Vagina (tissue), 2 donors: ENCODE results near the gene GALNT2.

ENCODE experiments used
- CTCF ChIP-seq, 3 experiments: fragments of 450-650 bp in 2 of 3; fragments of 200-600 bp in 1 of 3; sonication (generic) in 1 of 3; IDR thresholded peaks; one replicate each; pipeline ENCODE4 v1.5.1; 2017 to 2019; ENCODE audit warnings: antibody characterized with exemption in 3 of 3, mild to moderate bottlenecking in 2 of 3, moderate library complexity in 2 of 3
- POLR2A ChIP-seq, 2 donors: fragments of 450-650 bp; IDR thresholded peaks; one replicate each; pipeline ENCODE4 v1.6.1; 2017; ENCODE audit warnings: antibody characterized with exemption in 2 of 2, mild to moderate bottlenecking in 2 of 2, moderate library complexity in 2 of 2

DNA sequence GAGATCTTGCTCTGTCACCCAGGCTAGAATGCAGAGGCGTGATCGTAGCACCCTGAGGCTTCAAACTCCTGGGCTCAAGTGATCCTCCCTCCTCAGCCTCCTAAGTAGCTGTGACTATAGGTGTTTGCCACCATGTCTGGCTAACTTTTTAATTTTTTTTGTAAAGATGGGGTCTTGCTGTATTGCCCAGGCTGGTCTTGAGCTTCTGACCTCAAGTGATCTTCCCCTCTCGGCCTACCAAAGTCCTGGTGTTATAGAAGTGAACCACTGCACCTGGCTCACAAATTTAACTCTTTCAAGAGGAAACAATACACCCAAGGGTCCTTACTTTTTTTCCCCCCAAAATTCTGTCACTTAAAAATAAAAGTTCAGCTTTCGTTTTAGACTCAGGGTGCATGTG is 62.3 kb downstream of the GALNT2 start:
- TF ChIP-seq CTCF (IDR thresholded peaks at IDR 0.05), result no peak
- no peak for TF ChIP-seq POLR2A (IDR thresholded peaks at IDR 0.05)
